HepG2 (cell line): Measurements from ENCODE around the gene PKMYT1. TPM values are rescaled to one million over a fixed set of nuclear protein-coding genes. Genes with fewer than 3 reads are reported as not detected.

Experiments used
- ATF3 ChIP-seq: sonication (generic); formaldehyde crosslinking; IDR thresholded peaks from 2 replicates; pipeline ENCODE4 v1.4.0; 2020; ENCODE audit warnings: missing genetic modification reagents
- HCFC1 ChIP-seq: fragments of 150-350 bp; IDR thresholded peaks from 2 replicates; pipeline ENCODE4 v1.6.1; 2014; ENCODE audit warnings: low read depth, low read length
- REXO4 ChIP-seq: sonication (generic); formaldehyde crosslinking; IDR thresholded peaks from 2 replicates; pipeline ENCODE4 v1.8.0; 2022; ENCODE audit warnings: missing genetic modification reagents, mild to moderate bottlenecking, borderline replicate concordance
- SP2 ChIP-seq: sonication (generic); formaldehyde crosslinking; IDR thresholded peaks from 2 replicates; pipeline ENCODE4 v1.5.1; 2020; ENCODE audit warnings: mild to moderate bottlenecking, missing genetic modification reagents
- ZBTB10 ChIP-seq: sonication (generic); formaldehyde crosslinking; IDR thresholded peaks from 2 replicates; pipeline ENCODE4 v1.4.0; 2020; ENCODE audit warnings: missing genetic modification reagents, borderline replicate concordance
- ZFP36L2 ChIP-seq: sonication (generic); formaldehyde crosslinking; IDR thresholded peaks from 2 replicates; pipeline ENCODE4 v1.4.0; 2020; ENCODE audit warnings: missing genetic modification reagents
- ZNF230 ChIP-seq: sonication (generic); formaldehyde crosslinking; IDR thresholded peaks from 2 replicates; pipeline ENCODE4 v1.4.0; 2020; ENCODE audit warnings: mild to moderate bottlenecking, missing genetic modification reagents
- ZNF546 ChIP-seq: sonication (generic); formaldehyde crosslinking; conservative IDR thresholded peaks from 2 replicates; pipeline ENCODE4 v1.8.1; 2023; ENCODE audit warnings: mild to moderate bottlenecking, missing genetic modification reagents
- ZNF589 ChIP-seq: sonication (generic); formaldehyde crosslinking; conservative IDR thresholded peaks from 2 replicates; pipeline ENCODE4 v1.8.0; 2022; ENCODE audit warnings: mild to moderate bottlenecking, moderate library complexity, missing genetic modification reagents
- ZNF883 ChIP-seq: sonication (generic); formaldehyde crosslinking; IDR thresholded peaks from 2 replicates; pipeline ENCODE4 v1.5.1; 2020; ENCODE audit warnings: mild to moderate bottlenecking, missing genetic modification reagents; ENCODE audit errors: not compliant biosample characterization
- polyA plus RNA-seq, 8 experiments: library from polyadenylated mRNA; depleted of rRNA in 3 of 8; stranded (reverse) in 7 of 8; unstranded in 1 of 8; fragments of >200 nt; fragmentation: Illumina TruSeq in 4 of 8; extraction: Trizol in 4 of 8; gene quantifications; 2 replicates each; pipeline versions ENCODE4 v1.2.1 to v1.2.3, GENCODE V29; 2011 to 2016; ENCODE audit warnings: low read depth in 4 of 8, missing spikeins in 1 of 8, mixed read lengths in 1 of 8; ENCODE audit not compliant: insufficient read depth in 1 of 8
- total RNA-seq, 5 experiments: library from RNA; depleted of rRNA; stranded (reverse); fragments of >200 nt; fragmentation: Illumina TruSeq; extraction: Trizol; gene quantifications; 2 replicates each; pipeline ENCODE4 v1.2.3, GENCODE V29; 2016; ENCODE audit warnings: low read depth in 1 of 5
- TF ChIP-seq, protein P1 (sequence below): IDR thresholded peaks from 2 replicates; pipeline ENCODE4 v1.6.1; 2018; ENCODE audit warnings: missing genetic modification reagents, mild to moderate bottlenecking, missing compliant biosample characterization
- TF ChIP-seq, protein P2 (sequence below): sonication (generic); formaldehyde crosslinking; IDR thresholded peaks from 2 replicates; pipeline ENCODE4 v1.5.1; 2020; ENCODE audit warnings: mild to moderate bottlenecking, moderate library complexity, missing genetic modification reagents
- TF ChIP-seq, protein P3 (sequence below): sonication (generic); formaldehyde crosslinking; IDR thresholded peaks from 2 replicates; pipeline ENCODE4 v1.4.0; 2020; ENCODE audit warnings: mild to moderate bottlenecking, missing genetic modification reagents, borderline replicate concordance

Gene PKMYT1
- total and polyA plus RNA-seq, 2 of the 13 experiments (the other 11 are each of a cell fraction or from before 2014, with no cell fraction given): 7.0 to 27.8 TPM

DNA sequence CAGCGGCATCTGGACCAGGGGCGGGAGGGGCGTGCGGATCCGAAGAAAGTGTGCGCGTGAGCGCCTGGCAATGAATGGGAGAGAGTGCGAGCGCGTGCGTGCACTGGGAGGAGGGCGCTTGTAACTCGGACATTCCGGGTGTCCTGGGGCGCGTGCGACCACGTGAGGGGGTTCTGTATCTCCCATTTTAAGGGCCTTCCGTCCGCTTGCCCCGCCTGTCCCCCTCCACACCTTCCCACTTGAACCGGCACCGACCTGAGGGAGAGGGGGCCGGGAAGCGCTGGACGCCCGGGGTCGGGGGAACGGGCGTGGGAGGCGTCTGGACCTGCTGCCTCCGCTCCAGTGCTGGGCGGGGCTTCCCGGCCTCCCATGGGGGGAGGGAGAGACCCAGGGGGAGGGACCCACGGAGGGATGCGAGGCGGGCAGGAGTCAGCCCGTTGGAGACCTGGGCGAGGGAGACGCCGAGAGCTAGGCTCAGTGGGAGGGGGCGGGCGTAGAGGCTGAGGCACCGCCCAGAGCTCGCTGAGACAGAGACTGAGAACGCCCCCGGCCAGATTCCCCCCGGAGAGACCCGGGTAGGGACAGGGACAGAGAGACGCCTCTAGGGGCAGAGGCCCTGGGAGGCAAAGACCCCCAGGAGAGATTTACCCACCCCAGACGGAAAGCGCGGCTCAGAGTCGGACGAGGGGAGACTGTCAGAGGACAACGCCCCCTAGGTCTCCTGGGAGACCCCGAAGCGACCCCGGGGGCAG lies 16.3 kb downstream of the PKMYT1 start, which contains the start of gene KREMEN2 (continued):
- no peak for TF ChIP-seq ATF3 (CRISPR knock-in tag)
- no peak for TF ChIP-seq ZFP36L2
- no peak for TF ChIP-seq HCFC1
- TF ChIP-seq, protein P1, sequence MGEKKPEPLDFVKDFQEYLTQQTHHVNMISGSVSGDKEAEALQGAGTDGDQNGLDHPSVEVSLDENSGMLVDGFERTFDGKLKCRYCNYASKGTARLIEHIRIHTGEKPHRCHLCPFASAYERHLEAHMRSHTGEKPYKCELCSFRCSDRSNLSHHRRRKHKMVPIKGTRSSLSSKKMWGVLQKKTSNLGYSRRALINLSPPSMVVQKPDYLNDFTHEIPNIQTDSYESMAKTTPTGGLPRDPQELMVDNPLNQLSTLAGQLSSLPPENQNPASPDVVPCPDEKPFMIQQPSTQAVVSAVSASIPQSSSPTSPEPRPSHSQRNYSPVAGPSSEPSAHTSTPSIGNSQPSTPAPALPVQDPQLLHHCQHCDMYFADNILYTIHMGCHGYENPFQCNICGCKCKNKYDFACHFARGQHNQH: no peak
- TF ChIP-seq ZNF883: no peak
- TF ChIP-seq, protein P2, sequence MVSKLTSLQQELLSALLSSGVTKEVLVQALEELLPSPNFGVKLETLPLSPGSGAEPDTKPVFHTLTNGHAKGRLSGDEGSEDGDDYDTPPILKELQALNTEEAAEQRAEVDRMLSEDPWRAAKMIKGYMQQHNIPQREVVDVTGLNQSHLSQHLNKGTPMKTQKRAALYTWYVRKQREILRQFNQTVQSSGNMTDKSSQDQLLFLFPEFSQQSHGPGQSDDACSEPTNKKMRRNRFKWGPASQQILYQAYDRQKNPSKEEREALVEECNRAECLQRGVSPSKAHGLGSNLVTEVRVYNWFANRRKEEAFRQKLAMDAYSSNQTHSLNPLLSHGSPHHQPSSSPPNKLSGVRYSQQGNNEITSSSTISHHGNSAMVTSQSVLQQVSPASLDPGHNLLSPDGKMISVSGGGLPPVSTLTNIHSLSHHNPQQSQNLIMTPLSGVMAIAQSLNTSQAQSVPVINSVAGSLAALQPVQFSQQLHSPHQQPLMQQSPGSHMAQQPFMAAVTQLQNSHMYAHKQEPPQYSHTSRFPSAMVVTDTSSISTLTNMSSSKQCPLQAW (CRISPR knock-in tag): no peak
- no peak for TF ChIP-seq ZBTB10 (CRISPR knock-in tag)
- TF ChIP-seq ZNF230 (CRISPR knock-in tag): no peak
- TF ChIP-seq ZNF589 (CRISPR knock-in tag): no peak
- TF ChIP-seq, protein P3, sequence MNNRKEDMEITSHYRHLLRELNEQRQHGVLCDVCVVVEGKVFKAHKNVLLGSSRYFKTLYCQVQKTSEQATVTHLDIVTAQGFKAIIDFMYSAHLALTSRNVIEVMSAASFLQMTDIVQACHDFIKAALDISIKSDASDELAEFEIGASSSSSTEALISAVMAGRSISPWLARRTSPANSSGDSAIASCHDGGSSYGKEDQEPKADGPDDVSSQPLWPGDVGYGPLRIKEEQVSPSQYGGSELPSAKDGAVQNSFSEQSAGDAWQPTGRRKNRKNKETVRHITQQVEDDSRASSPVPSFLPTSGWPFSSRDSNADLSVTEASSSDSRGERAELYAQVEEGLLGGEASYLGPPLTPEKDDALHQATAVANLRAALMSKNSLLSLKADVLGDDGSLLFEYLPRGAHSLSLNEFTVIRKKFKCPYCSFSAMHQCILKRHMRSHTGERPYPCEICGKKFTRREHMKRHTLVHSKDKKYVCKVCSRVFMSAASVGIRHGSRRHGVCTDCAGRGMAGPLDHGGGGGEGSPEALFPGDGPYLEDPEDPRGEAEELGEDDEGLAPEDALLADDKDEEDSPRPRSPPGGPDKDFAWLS (CRISPR knock-in tag): no peak
- TF ChIP-seq SP2 (CRISPR knock-in tag): no peak
- TF ChIP-seq REXO4 (CRISPR knock-in tag): no peak
- 0 out of 2 replicates have a peak, but pooled peaks have one; percentile 22 for TF ChIP-seq ZNF546
